Naive thymus-derived CD4-positive, alpha-beta T cell (primary cell): ENCODE measurements around the gene FBXL5. TPM values are rescaled to one million over a fixed set of nuclear protein-coding genes. Genes with fewer than 3 reads are reported as not detected.

ENCODE experiments used
- ATAC-seq: fragments of 150-1000 bp; cut with Tn5 transposase; 2 replicates; pipeline ENCODE4 v1.10.0; 2021; ENCODE audit warnings: mild to moderate bottlenecking, moderate library complexity
- CTCF ChIA-PET: fragments of 350-600 bp; sonication (Branson Sonifier 250); formaldehyde crosslinking; loops from one replicate; lab custom pipeline; 2021; ENCODE audit warnings: antibody characterized with exemption; lab: Charles Lee
- POLR2A ChIA-PET: fragments of 350-600 bp; sonication (Branson Sonifier 250); formaldehyde crosslinking; loops from one replicate; lab custom pipeline; 2021; ENCODE audit warnings: antibody characterized with exemption, inconsistent platforms; lab: Charles Lee
- DNase-seq, 9 donors: peaks; one replicate each; pipeline versions ENCODE4 v3.0.0 to v3.0.0-alpha.2; 2020 to 2022; ENCODE audit warnings: mixed read lengths in 1 of 9
- H3K27ac ChIP-seq: one replicate; pipeline ENCODE4 v1.7.0; 2013; ENCODE audit warnings: mild to moderate bottlenecking, low read depth, low read length, moderate library complexity
- H3K27me3 ChIP-seq, 2 donors: one replicate each; pipeline ENCODE4 v1.7.0; 2013; ENCODE audit warnings: low read length in 2 of 2, mild to moderate bottlenecking in 2 of 2, moderate library complexity in 2 of 2; ENCODE audit not compliant: control insufficient read depth in 2 of 2, insufficient read depth in 2 of 2
- H3K36me3 ChIP-seq, 3 experiments: 1 replicate in 2 of 3; 2 replicates in 1 of 3; pipeline ENCODE4 v1.7.0; 2013; ENCODE audit warnings: low read length in 3 of 3, mild to moderate bottlenecking in 3 of 3, moderate library complexity in 1 of 3; ENCODE audit not compliant: insufficient read depth in 3 of 3, control insufficient read depth in 2 of 3
- H3K4me1 ChIP-seq, 2 donors: one replicate each; pipeline ENCODE4 v1.7.0; 2013; ENCODE audit warnings: low read length in 2 of 2, mild to moderate bottlenecking in 2 of 2, moderate library complexity in 1 of 2; ENCODE audit not compliant: control insufficient read depth in 2 of 2, insufficient read depth in 2 of 2
- H3K4me3 ChIP-seq: 2 replicates; pipeline ENCODE4 v1.7.0; 2013; ENCODE audit warnings: mild to moderate bottlenecking, low read length
- H3K9me3 ChIP-seq, 3 experiments: 1 replicate in 2 of 3; 2 replicates in 1 of 3; pipeline ENCODE4 v1.7.0; 2013; ENCODE audit warnings: low read length in 3 of 3; ENCODE audit not compliant: control insufficient read depth in 2 of 3
- H3K27ac Mint-ChIP-seq, 9 donors: one replicate each; pipeline ENCODE4 v1.8.0; 2020 to 2022; ENCODE audit warnings: mixed read lengths in 9 of 9, mild to moderate bottlenecking in 8 of 9, moderate library complexity in 5 of 9, inconsistent platforms in 2 of 9
- H3K27me3 Mint-ChIP-seq, 5 donors: one replicate each; pipeline ENCODE4 v1.8.0; 2021 to 2022; ENCODE audit warnings: mixed read lengths in 5 of 5, mild to moderate bottlenecking in 1 of 5
- H3K36me3 Mint-ChIP-seq, 5 donors: one replicate each; pipeline ENCODE4 v1.8.0; 2020 to 2022; ENCODE audit warnings: mixed read lengths in 5 of 5, mild to moderate bottlenecking in 3 of 5, inconsistent platforms in 1 of 5
- H3K4me1 Mint-ChIP-seq, 7 donors: one replicate each; pipeline ENCODE4 v1.8.0; 2020 to 2022; ENCODE audit warnings: mixed read lengths in 7 of 7, mild to moderate bottlenecking in 3 of 7, inconsistent platforms in 1 of 7
- H3K4me3 Mint-ChIP-seq, 10 donors: one replicate each; pipeline ENCODE4 v1.8.0; 2020 to 2022; ENCODE audit warnings: mild to moderate bottlenecking in 10 of 10, mixed read lengths in 10 of 10, moderate library complexity in 6 of 10, inconsistent platforms in 2 of 10
- H3K9me3 Mint-ChIP-seq, 11 donors: one replicate each; pipeline ENCODE4 v1.8.0; 2020 to 2022; ENCODE audit warnings: mixed read lengths in 11 of 11, mild to moderate bottlenecking in 4 of 11, inconsistent platforms in 1 of 11, moderate library complexity in 1 of 11
- intact Hi-C, 2 donors: fragments of 100-400 bp; cut with micrococcal nuclease; formaldehyde crosslinking; loops; one replicate each; pipeline ENCODE4 v1.15.1; 2023
- polyA plus RNA-seq, 2 donors: library from polyadenylated mRNA; unstranded; fragments of 300-500 nt; fragmentation: Illumina TruSeq; gene quantifications; one replicate each; pipeline ENCODE4 v1.2.3, GENCODE V29; 2021
- total RNA-seq, 6 experiments: library from RNA in 5 of 6; stranded (reverse) in 5 of 6; gene quantifications; 1 replicate in 5 of 6; 2 replicates in 1 of 6; pipeline ENCODE4 v1.2.3 and lab custom pipeline; 2021 to 2026

The FBXL5 gene
- total and polyA plus RNA-seq, 7 experiments from 2014 or later = 39.1 to 127 (median 61.6) TPM

GRCh38 chr4:15598644-15599043 is 56.5 kb downstream of the FBXL5 start:
- Mint-ChIP-seq H3K9me3 (no peaks in the 10 kb centered on the region), H3K27me3 (no peaks in the 10 kb centered on the region), H3K4me1 (no peaks in the 10 kb centered on the region), H3K36me3 (peaks cover 4 to 27% (median 14%) of the 10 kb centered on the region in 5 donors), H3K27ac (no peak overlapping the region), H3K4me3 (no peak overlapping the region)
- CTCF ChIA-PET = interaction anchor here (1.3 kb wide), 1 partner anchor 12 kb away, joined by 3 read pairs; no protein-coding TSS in a partner anchor
- Histone ChIP-seq H3K27ac (no peak overlapping the region), H3K27me3 (no peaks in the 10 kb centered on the region), H3K4me3 (no peak overlapping the region), H3K36me3 (no peaks in the 10 kb centered on the region), H3K9me3 (no peaks in the 10 kb centered on the region), H3K4me1 (no peaks in the 10 kb centered on the region)
- intact Hi-C loops = no loop called here
- POLR2A ChIA-PET = no interaction called here
- no peak for ATAC-seq
- no peak for DNase-seq

- Histone ChIP-seq H3K27me3 (no peaks in the 10 kb centered on the region), H3K4me3 (no peak overlapping the region), H3K27ac (no peak overlapping the region), H3K9me3 (no peaks in the 10 kb centered on the region), H3K36me3 (no peaks in the 10 kb centered on the region), H3K4me1 (no peaks in the 10 kb centered on the region)
- ATAC-seq (no peak), DNase-seq (no peak)
- H3K27me3 Mint-ChIP-seq = no peaks in the 10 kb centered on the region
- intact Hi-C loops = no loop called here
- CTCF ChIA-PET = no interaction called here
- peaks cover 0 to 7% (median 0%) of the 10 kb centered on the region in 5 donors for H3K36me3 Mint-ChIP-seq
- H3K4me1 Mint-ChIP-seq = peaks cover 0 to 2% (median 0%) of the 10 kb centered on the region in 7 donors
- POLR2A ChIA-PET = no interaction called here
- H3K9me3 Mint-ChIP-seq = no peaks in the 10 kb centered on the region
- H3K27ac Mint-ChIP-seq = no peak overlapping the region
- H3K4me3 Mint-ChIP-seq = no peak overlapping the region
These were observed 62.4 kb downstream of the FBXL5 start for GRCh38 chr4:15592799-15593198.

GRCh38 chr4:15587649-15588048 is 67.5 kb downstream of the FBXL5 start:
- Histone ChIP-seq H3K9me3 (no peaks in the 10 kb centered on the region), H3K27me3 (no peaks in the 10 kb centered on the region), H3K36me3 (no peaks in the 10 kb centered on the region), H3K4me3 (no peak overlapping the region), H3K27ac (no peak overlapping the region), H3K4me1 (no peaks in the 10 kb centered on the region)
- Mint-ChIP-seq H3K36me3 (peaks cover 0 to 26% (median 0%) of the 10 kb centered on the region in 5 donors), H3K4me1 (peaks cover 0 to 14% (median 0%) of the 10 kb centered on the region in 7 donors), H3K27me3 (no peaks in the 10 kb centered on the region), H3K27ac (no peak overlapping the region), H3K4me3 (no peak overlapping the region), H3K9me3 (no peaks in the 10 kb centered on the region)
- ATAC-seq = no peak
- intact Hi-C loops = no loop called here
- ChIA-PET POLR2A (no interaction called here), CTCF (no interaction called here)
- DNase-seq = no peak

- Histone ChIP-seq H3K36me3 (no peaks in the 10 kb centered on the region), H3K4me3 (no peak overlapping the region), H3K9me3 (no peaks in the 10 kb centered on the region), H3K27me3 (no peaks in the 10 kb centered on the region), H3K27ac (no peak overlapping the region), H3K4me1 (no peaks in the 10 kb centered on the region)
- Mint-ChIP-seq H3K4me1 (peaks cover 0 to 18% (median 4%) of the 10 kb centered on the region in 7 donors), H3K9me3 (no peaks in the 10 kb centered on the region), H3K27me3 (no peaks in the 10 kb centered on the region), H3K36me3 (peaks cover 0 to 26% (median 0%) of the 10 kb centered on the region in 5 donors), H3K27ac (no peak overlapping the region), H3K4me3 (no peak overlapping the region)
- intact Hi-C loops = no loop called here
- POLR2A ChIA-PET = no interaction called here
- CTCF ChIA-PET = no interaction called here
- DNase-seq (no peak), ATAC-seq (no peak)
These were observed 69.1 kb downstream of the FBXL5 start for GRCh38 chr4:15586066-15586465.

DNA sequence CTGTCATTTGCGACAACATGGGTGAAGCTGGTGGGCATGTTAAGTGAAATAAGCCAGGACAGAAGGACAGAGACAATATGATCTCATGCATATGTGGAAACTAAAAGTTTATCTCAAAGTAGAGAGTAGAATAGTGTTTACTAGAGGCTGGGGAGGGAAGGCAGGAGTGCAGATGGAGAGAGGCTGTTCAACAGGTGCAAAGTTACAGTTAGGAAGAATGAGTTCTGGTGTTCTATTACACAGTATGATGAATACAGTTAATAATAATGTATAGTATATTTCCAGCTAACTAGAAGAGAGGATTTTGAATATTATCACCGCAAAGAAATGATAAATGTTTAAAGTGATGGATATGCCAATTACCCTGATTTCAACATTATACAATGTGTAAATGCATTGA is 69.8 kb downstream of the FBXL5 start:
- DNase-seq (no peak), ATAC-seq (no peak)
- Histone ChIP-seq H3K27ac (no peak overlapping the region), H3K36me3 (no peaks in the 10 kb centered on the region), H3K4me3 (no peak overlapping the region), H3K27me3 (no peaks in the 10 kb centered on the region), H3K9me3 (no peaks in the 10 kb centered on the region), H3K4me1 (no peaks in the 10 kb centered on the region)
- Mint-ChIP-seq H3K36me3 (peaks cover 0 to 26% (median 0%) of the 10 kb centered on the region in 5 donors), H3K4me1 (peaks cover 0 to 18% (median 4%) of the 10 kb centered on the region in 7 donors), H3K27me3 (no peaks in the 10 kb centered on the region), H3K4me3 (no peak overlapping the region), H3K9me3 (no peaks in the 10 kb centered on the region), H3K27ac (no peak overlapping the region)
- CTCF ChIA-PET = no interaction called here
- intact Hi-C loops = no loop called here
- POLR2A ChIA-PET = no interaction called here

- Mint-ChIP-seq H3K27me3 (no peaks in the 10 kb centered on the region), H3K4me3 (no peak overlapping the region), H3K9me3 (no peaks in the 10 kb centered on the region), H3K27ac (no peak overlapping the region), H3K36me3 (peaks cover 0 to 26% (median 0%) of the 10 kb centered on the region in 5 donors), H3K4me1 (peaks cover 0 to 18% (median 4%) of the 10 kb centered on the region in 7 donors)
- DNase-seq = no peak
- CTCF ChIA-PET = no interaction called here
- Histone ChIP-seq H3K36me3 (no peaks in the 10 kb centered on the region), H3K9me3 (no peaks in the 10 kb centered on the region), H3K27ac (no peak overlapping the region), H3K4me1 (no peaks in the 10 kb centered on the region), H3K27me3 (no peaks in the 10 kb centered on the region), H3K4me3 (no peak overlapping the region)
- ATAC-seq = no peak
- POLR2A ChIA-PET = no interaction called here
- intact Hi-C loops = no loop called here
These were observed 70.4 kb downstream of the FBXL5 start for GRCh38 chr4:15584785-15585184.

- Histone ChIP-seq H3K27me3 (no peaks in the 10 kb centered on the region), H3K36me3 (no peaks in the 10 kb centered on the region), H3K9me3 (no peaks in the 10 kb centered on the region), H3K4me3 (no peak overlapping the region), H3K4me1 (no peaks in the 10 kb centered on the region), H3K27ac (no peak overlapping the region)
- ATAC-seq (no peak), DNase-seq (no peak)
- Mint-ChIP-seq H3K9me3 (no peaks in the 10 kb centered on the region), H3K36me3 (peaks cover 0 to 19% (median 0%) of the 10 kb centered on the region in 5 donors), H3K27ac (no peak overlapping the region), H3K27me3 (no peaks in the 10 kb centered on the region), H3K4me3 (no peak overlapping the region), H3K4me1 (peaks cover 0 to 4% (median 0%) of the 10 kb centered on the region in 7 donors)
- ChIA-PET POLR2A (no interaction called here), CTCF (no interaction called here)
- intact Hi-C loops = no loop called here
These were observed 77.6 kb downstream of the FBXL5 start for GRCh38 chr4:15577508-15577907.
